GM12878 (cell line): Measurements from ENCODE around the gene RASD1. TPM values are rescaled to one million over a fixed set of nuclear protein-coding genes. Genes with fewer than 3 reads are reported as not detected.

Source experiments
- ATAC-seq: fragments of 200-7000 bp; cut with Tn5 transposase; 3 replicates; pipeline ENCODE4 v1.9.1; 2020; ENCODE audit warnings: mild to moderate bottlenecking, moderate library complexity
- BruUV-seq: library from RNA; stranded (reverse); fragments of 400-500 nt; replicated peaks from 2 replicates; lab custom pipeline; 2021; lab: Mats Ljungman, UMichigan
- CTCF ChIA-PET: fragments of 300-600 bp; sonication (Branson Sonifier 250); formaldehyde crosslinking; extraction: SDS; loops from one replicate; lab custom pipeline; 2021; ENCODE audit warnings: inconsistent platforms; lab: Yijun Ruan, JAX
- POLR2A ChIA-PET: fragments of 350-600 bp; formaldehyde crosslinking; extraction: SDS; loops from one replicate; lab custom pipeline; 2021; ENCODE audit warnings: inconsistent platforms; lab: Charles Lee
- RAD21 ChIA-PET: fragments of 300-600 bp; sonication (Branson Sonifier 250); formaldehyde crosslinking; loops from one replicate; lab custom pipeline; 2023; ENCODE audit warnings: antibody characterized with exemption; ENCODE audit not compliant: unreplicated experiment; lab: Charles Lee
- SMC1A ChIA-PET: fragments of 300-600 bp; sonication (Branson Sonifier 250); formaldehyde crosslinking; loops from one replicate; lab custom pipeline; 2023; ENCODE audit not compliant: unreplicated experiment, uncharacterized antibody; lab: Charles Lee
- DNase-seq: peaks from one replicate; pipeline ENCODE4 v3.0.0-alpha.2; 2011; ENCODE audit warnings: low read depth, low spot score
- FAIRE-seq: peaks from 3 replicates; lab custom pipeline; 2011; peaks lifted over from hg19 to GRCh38; lab: Jason Lieb, UNC
- H2AFZ ChIP-seq: 2 replicates; pipeline ENCODE4 v1.6.0; 2011; ENCODE audit warnings: low read depth, low read length, control low read depth; ENCODE audit not compliant: control insufficient read depth
- H3K27ac ChIP-seq: 2 replicates; pipeline ENCODE4 v1.5.1; 2011; ENCODE audit warnings: control low read depth; ENCODE audit not compliant: control insufficient read depth, insufficient read depth
- H3K27me3 ChIP-seq, 2 experiments: replicated peaks in 1 of 2; 2 replicates each; pipeline versions ENCODE4 v1.6.0 to v1.6.1; 2011; ENCODE audit warnings: low read length in 1 of 2; ENCODE audit not compliant: control insufficient read depth in 2 of 2, insufficient read depth in 2 of 2
- H3K36me3 ChIP-seq, 2 experiments: 2 replicates each; pipeline ENCODE4 v1.5.1; 2011; ENCODE audit warnings: low read length in 1 of 2; ENCODE audit not compliant: control insufficient read depth in 2 of 2, insufficient read depth in 2 of 2
- H3K4me1 ChIP-seq: 2 replicates; pipeline ENCODE4 v1.6.1; 2011; ENCODE audit warnings: mild to moderate bottlenecking, low read length, moderate library complexity, mixed read lengths; ENCODE audit not compliant: control insufficient read depth, insufficient read depth
- H3K4me2 ChIP-seq: 2 replicates; pipeline ENCODE4 v1.6.0; 2011; ENCODE audit warnings: control low read depth; ENCODE audit not compliant: control insufficient read depth, insufficient read depth
- H3K4me3 ChIP-seq: fragments of 200-600 bp; sonication (generic); 2 replicates; pipeline ENCODE4 v1.5.1; 2016
- H3K79me2 ChIP-seq: 2 replicates; pipeline ENCODE4 v1.6.0; 2011; ENCODE audit warnings: low read length; ENCODE audit not compliant: control insufficient read depth, insufficient read depth
- H3K9ac ChIP-seq: 2 replicates; pipeline ENCODE4 v1.8.0; 2011; ENCODE audit warnings: low read length, control low read depth, mixed read lengths; ENCODE audit not compliant: control insufficient read depth, insufficient read depth
- H3K9me3 ChIP-seq: replicated peaks from 3 replicates; pipeline ENCODE4 v1.5.1; 2011; ENCODE audit warnings: mild to moderate bottlenecking, low read length; ENCODE audit not compliant: control insufficient read depth, insufficient read depth
- H4K20me1 ChIP-seq: 2 replicates; pipeline ENCODE4 v1.6.0; 2011; ENCODE audit not compliant: control insufficient read depth, insufficient read depth
- ATF2 ChIP-seq: IDR thresholded peaks from 2 replicates; pipeline ENCODE4 v1.6.1; 2012; ENCODE audit warnings: low read length, inconsistent platforms
- GABPA ChIP-seq: IDR thresholded peaks from 2 replicates; pipeline ENCODE4 v1.6.1; 2014; ENCODE audit warnings: antibody characterized with exemption, low read depth, mild to moderate bottlenecking, inconsistent platforms
- IRF3 ChIP-seq: fragments of 450-650 bp; IDR thresholded peaks from 2 replicates; pipeline ENCODE4 v1.6.1; 2014; ENCODE audit warnings: mild to moderate bottlenecking
- MXI1 ChIP-seq: fragments of 150-350 bp; IDR thresholded peaks from 2 replicates; pipeline ENCODE4 v1.6.1; 2011; ENCODE audit warnings: low read depth, mild to moderate bottlenecking, inconsistent platforms, low read length, improper control_type of control experiment
- POLR2AphosphoS5 ChIP-seq: IDR thresholded peaks from 2 replicates; pipeline ENCODE4 v1.6.1; 2011; ENCODE audit warnings: mild to moderate bottlenecking, low read length, inconsistent platforms
- SP1 ChIP-seq: IDR thresholded peaks from one replicate; pipeline ENCODE4 v1.6.1; 2011; ENCODE audit warnings: low read depth, low read length
- ZNF24 ChIP-seq: fragments of 450-650 bp; IDR thresholded peaks from 2 replicates; pipeline ENCODE4 v1.6.1; 2017; ENCODE audit warnings: antibody characterized with exemption, mild to moderate bottlenecking
- ZNF592 ChIP-seq: fragments of 450-650 bp; IDR thresholded peaks from 2 replicates; pipeline ENCODE4 v1.6.1; 2017; ENCODE audit warnings: mild to moderate bottlenecking, moderate library complexity
- WGBS: methylation state at CpG from one replicate; pipeline ENCODE4 v1.1.6; 2016; ENCODE audit warnings: low lambda C conversion rate; ENCODE audit not compliant: insufficient replicate concordance, insufficient coverage; ENCODE audit errors: missing lambda C conversion rate; 5-methylcytosine and 5-hydroxymethylcytosine counted together
- in situ Hi-C: fragments of 300-500 bp; cut with MboI; formaldehyde crosslinking; loops from 9 replicates; pipeline ENCODE4 v1.14.3; 2018; ENCODE audit warnings: mixed read lengths
- intact Hi-C: fragments of 100-400 bp; cut with micrococcal nuclease; formaldehyde crosslinking; loops from one replicate; pipeline ENCODE4 v1.14.2; 2022; ENCODE audit not compliant: unreplicated experiment
- polyA plus RNA-seq, 11 experiments: library from polyadenylated mRNA; depleted of rRNA in 4 of 11; unstranded in 6 of 11; stranded (reverse) in 5 of 11; fragments of >200 nt; fragmentation: Nextera tagmentation in 4 of 11; fragmentation: Illumina TruSeq in 1 of 11; extraction: Ambion mirVana in 4 of 11; extraction: Trizol in 1 of 11; gene quantifications; 1 replicate in 1 of 11; 2 replicates in 10 of 11; pipeline versions ENCODE4 v1.2.1 to v1.2.3, GENCODE V29; 2011 to 2016; ENCODE audit warnings: inconsistent platforms in 2 of 11, missing spikeins in 2 of 11, low read depth in 1 of 11
- total RNA-seq, 4 experiments: library from RNA; depleted of rRNA in 3 of 4; stranded (reverse); fragments of >200 nt in 3 of 4; fragmentation: Illumina TruSeq in 1 of 4; extraction: Trizol in 1 of 4; gene quantifications; 2 replicates each; pipeline versions ENCODE4 v1.2.1 to v1.2.3, GENCODE V29; 2013 to 2021
- TF ChIP-seq, protein P1 (sequence below): fragments of 450-650 bp; IDR thresholded peaks from 2 replicates; pipeline ENCODE4 v1.6.1; 2016; ENCODE audit warnings: mild to moderate bottlenecking, moderate library complexity, borderline replicate concordance
- TF ChIP-seq, protein P2 (sequence below): fragments of 450-650 bp; IDR thresholded peaks from 2 replicates; pipeline ENCODE4 v1.6.1; 2017; ENCODE audit warnings: mild to moderate bottlenecking

RASD1 gene
- total and polyA plus RNA-seq, 10 of the 15 experiments (the other 5 are each of a cell fraction or from before 2014, with no cell fraction given), result 0.14 to 0.33 TPM; not detected in 8

DNA sequence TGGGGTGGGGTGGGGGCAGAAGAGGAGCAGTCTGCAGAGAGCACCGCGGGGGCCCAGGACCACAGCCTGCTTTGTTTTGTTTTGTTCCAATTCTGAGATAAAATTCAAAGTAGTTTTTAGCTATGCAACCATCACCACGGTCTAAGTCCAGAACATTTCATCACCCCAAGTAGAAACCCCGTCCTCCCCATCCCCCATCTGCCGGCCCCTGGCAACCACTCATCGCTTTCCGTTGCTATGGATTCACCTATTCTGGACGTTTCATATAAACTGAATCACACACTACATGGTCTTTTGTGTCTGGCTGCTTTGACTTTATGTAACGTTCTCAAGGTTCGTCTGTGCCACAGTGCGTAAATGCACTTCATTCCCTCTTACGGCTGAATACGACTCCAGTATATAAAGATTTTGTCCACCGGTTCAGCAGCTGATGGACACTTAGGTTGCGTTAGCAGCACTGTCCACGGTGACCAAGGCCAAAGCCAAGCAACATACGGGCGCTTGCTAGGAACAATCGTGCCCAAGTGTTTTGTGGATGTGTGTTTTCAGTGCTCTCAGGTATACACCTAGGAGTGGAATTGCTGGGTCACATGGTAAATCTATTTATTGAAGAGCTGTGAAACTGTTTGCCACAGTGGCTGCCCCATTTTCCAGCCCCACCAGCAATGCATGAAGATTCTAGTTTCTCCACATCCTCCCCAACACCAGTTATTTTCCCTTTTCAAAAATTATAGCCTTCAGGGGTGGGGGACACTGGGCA, 27.7 kb upstream of the RASD1 start:
- CTCF ChIA-PET, result no interaction called here
- no peaks in the 10 kb centered on the region for H4K20me1 ChIP-seq
- intact Hi-C loops, result no loop called here
- TF ChIP-seq IRF3 (no peak), ZNF24 (no peak), ZNF592 (no peak), MXI1 (no peak), POLR2AphosphoS5 (no peak), GABPA (no peak), ATF2 (no peak), SP1 (no peak)
- TF ChIP-seq, protein P1, sequence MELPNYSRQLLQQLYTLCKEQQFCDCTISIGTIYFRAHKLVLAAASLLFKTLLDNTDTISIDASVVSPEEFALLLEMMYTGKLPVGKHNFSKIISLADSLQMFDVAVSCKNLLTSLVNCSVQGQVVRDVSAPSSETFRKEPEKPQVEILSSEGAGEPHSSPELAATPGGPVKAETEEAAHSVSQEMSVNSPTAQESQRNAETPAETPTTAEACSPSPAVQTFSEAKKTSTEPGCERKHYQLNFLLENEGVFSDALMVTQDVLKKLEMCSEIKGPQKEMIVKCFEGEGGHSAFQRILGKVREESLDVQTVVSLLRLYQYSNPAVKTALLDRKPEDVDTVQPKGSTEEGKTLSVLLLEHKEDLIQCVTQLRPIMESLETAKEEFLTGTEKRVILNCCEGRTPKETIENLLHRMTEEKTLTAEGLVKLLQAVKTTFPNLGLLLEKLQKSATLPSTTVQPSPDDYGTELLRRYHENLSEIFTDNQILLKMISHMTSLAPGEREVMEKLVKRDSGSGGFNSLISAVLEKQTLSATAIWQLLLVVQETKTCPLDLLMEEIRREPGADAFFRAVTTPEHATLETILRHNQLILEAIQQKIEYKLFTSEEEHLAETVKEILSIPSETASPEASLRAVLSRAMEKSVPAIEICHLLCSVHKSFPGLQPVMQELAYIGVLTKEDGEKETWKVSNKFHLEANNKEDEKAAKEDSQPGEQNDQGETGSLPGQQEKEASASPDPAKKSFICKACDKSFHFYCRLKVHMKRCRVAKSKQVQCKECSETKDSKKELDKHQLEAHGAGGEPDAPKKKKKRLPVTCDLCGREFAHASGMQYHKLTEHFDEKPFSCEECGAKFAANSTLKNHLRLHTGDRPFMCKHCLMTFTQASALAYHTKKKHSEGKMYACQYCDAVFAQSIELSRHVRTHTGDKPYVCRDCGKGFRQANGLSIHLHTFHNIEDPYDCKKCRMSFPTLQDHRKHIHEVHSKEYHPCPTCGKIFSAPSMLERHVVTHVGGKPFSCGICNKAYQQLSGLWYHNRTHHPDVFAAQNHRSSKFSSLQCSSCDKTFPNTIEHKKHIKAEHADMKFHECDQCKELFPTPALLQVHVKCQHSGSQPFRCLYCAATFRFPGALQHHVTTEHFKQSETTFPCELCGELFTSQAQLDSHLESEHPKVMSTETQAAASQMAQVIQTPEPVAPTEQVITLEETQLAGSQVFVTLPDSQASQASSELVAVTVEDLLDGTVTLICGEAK, result no peak
- TF ChIP-seq, protein P2, sequence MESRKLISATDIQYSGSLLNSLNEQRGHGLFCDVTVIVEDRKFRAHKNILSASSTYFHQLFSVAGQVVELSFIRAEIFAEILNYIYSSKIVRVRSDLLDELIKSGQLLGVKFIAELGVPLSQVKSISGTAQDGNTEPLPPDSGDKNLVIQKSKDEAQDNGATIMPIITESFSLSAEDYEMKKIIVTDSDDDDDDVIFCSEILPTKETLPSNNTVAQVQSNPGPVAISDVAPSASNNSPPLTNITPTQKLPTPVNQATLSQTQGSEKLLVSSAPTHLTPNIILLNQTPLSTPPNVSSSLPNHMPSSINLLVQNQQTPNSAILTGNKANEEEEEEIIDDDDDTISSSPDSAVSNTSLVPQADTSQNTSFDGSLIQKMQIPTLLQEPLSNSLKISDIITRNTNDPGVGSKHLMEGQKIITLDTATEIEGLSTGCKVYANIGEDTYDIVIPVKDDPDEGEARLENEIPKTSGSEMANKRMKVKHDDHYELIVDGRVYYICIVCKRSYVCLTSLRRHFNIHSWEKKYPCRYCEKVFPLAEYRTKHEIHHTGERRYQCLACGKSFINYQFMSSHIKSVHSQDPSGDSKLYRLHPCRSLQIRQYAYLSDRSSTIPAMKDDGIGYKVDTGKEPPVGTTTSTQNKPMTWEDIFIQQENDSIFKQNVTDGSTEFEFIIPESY, result no peak

More for the DNA sequence above, 27.7 kb upstream of the RASD1 start:
- H3K4me2 ChIP-seq, result no peak overlapping the region
- SMC1A ChIA-PET, result no interaction called here
- no peaks in the 10 kb centered on the region for H3K9me3 ChIP-seq
- H3K79me2 ChIP-seq, result no peaks in the 10 kb centered on the region
- no peak overlapping the region for H2AFZ ChIP-seq
- no peak overlapping the region for H3K4me3 ChIP-seq
- 66% methylated on average over 19 of the region's 19 CpGs for WGBS
- POLR2A ChIA-PET, result no interaction called here
- no TSS peak for BruUV-seq
- no peaks in the 10 kb centered on the region for H3K4me1 ChIP-seq
- H3K27me3 ChIP-seq, result no peaks in the 10 kb centered on the region
- DNase-seq (no peak), ATAC-seq (no peak), FAIRE-seq (no peak)
- no peak overlapping the region for H3K27ac ChIP-seq
- no peaks in the 10 kb centered on the region for H3K36me3 ChIP-seq
- RAD21 ChIA-PET, result no interaction called here
- no peak overlapping the region for H3K9ac ChIP-seq
- in situ Hi-C loops, result no loop called here
